ENCODE measurements around the gene FBN1. TPM values are rescaled to one million over a fixed set of nuclear protein-coding genes. Genes with fewer than 3 reads are reported as not detected.

Gene FBN1
- total and polyA plus RNA-seq, 10 of the 15 experiments (the other 5 are each of a cell fraction or from before 2014, with no cell fraction given) = 2.2 to 15.3 (median 7.0) TPM

DNA sequence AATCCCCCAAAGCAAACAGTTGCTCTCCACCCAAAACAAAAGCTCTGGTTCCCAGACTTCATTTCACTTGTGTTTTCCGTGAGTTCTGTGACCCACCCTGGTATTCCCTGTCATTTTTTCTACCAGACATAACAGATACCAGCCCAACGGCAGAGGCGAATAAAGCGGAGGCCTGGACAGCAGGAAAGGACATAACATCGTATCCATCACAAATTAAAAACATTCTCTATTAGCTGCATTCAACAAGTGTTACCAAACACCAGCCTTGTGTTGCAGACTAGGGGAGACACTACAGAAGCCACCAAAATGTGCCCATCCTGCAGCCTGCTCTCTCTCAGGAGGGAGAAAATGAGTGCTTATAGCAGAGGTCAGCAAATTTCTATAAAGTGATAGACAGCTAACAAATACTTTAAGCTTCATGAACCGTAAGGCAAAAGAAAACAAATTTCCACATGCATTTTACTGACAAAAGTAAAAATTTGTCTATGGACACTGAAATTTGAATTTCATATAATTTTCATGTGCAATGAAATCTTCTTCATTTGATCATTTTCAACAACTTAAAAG is 7.1 kb upstream of the FBN1 start (continued):
- TF ChIP-seq, protein P1, sequence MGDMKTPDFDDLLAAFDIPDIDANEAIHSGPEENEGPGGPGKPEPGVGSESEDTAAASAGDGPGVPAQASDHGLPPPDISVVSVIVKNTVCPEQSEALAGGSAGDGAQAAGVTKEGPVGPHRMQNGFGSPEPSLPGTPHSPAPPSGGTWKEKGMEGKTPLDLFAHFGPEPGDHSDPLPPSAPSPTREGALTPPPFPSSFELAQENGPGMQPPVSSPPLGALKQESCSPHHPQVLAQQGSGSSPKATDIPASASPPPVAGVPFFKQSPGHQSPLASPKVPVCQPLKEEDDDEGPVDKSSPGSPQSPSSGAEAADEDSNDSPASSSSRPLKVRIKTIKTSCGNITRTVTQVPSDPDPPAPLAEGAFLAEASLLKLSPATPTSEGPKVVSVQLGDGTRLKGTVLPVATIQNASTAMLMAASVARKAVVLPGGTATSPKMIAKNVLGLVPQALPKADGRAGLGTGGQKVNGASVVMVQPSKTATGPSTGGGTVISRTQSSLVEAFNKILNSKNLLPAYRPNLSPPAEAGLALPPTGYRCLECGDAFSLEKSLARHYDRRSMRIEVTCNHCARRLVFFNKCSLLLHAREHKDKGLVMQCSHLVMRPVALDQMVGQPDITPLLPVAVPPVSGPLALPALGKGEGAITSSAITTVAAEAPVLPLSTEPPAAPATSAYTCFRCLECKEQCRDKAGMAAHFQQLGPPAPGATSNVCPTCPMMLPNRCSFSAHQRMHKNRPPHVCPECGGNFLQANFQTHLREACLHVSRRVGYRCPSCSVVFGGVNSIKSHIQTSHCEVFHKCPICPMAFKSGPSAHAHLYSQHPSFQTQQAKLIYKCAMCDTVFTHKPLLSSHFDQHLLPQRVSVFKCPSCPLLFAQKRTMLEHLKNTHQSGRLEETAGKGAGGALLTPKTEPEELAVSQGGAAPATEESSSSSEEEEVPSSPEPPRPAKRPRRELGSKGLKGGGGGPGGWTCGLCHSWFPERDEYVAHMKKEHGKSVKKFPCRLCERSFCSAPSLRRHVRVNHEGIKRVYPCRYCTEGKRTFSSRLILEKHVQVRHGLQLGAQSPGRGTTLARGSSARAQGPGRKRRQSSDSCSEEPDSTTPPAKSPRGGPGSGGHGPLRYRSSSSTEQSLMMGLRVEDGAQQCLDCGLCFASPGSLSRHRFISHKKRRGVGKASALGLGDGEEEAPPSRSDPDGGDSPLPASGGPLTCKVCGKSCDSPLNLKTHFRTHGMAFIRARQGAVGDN (IDR thresholded peaks at IDR 0.05) = no peak
- no peak for TF ChIP-seq CEBPB (IDR thresholded peaks at IDR 0.05; ENCODE audit: borderline replicate concordance in 1 of 2, low read depth in 2 of 2, low read length in 2 of 2)
- TF ChIP-seq GABPA (IDR thresholded peaks at IDR 0.05; ENCODE audit: low read depth) = no peak
- TF ChIP-seq ZNF384 (IDR thresholded peaks at IDR 0.05; ENCODE audit: borderline replicate concordance, low read depth, low read length) = no peak
- TF ChIP-seq, protein P2, sequence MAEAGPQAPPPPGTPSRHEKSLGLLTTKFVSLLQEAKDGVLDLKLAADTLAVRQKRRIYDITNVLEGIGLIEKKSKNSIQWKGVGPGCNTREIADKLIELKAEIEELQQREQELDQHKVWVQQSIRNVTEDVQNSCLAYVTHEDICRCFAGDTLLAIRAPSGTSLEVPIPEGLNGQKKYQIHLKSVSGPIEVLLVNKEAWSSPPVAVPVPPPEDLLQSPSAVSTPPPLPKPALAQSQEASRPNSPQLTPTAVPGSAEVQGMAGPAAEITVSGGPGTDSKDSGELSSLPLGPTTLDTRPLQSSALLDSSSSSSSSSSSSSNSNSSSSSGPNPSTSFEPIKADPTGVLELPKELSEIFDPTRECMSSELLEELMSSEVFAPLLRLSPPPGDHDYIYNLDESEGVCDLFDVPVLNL (IDR thresholded peaks at IDR 0.05; ENCODE audit: low read depth, low read length) = no peak
- TF ChIP-seq MEF2A (IDR thresholded peaks at IDR 0.05; ENCODE audit: insufficient read depth, low read depth, low read length) = no peak

DNA sequence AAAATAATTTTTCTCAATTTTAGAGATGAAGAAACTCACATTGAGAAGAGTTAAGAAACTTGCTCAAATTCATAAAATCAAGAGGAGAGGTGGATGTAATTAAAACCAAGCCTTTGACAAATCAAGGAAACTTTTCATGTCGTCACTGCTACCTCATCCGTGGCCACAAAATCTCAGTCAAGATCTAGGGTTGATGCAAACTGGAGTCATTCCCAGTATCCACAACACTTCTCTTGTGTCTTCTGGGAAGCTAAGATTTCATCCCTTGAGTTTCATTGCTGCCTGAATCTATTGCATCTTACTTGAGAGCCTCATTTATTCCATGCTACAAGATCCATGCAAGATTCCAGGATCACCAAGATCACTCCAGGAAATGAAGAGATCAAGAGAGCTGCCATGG is 5.4 kb upstream of the FBN1 start:
- FAIRE-seq = no peak
- CTCF ChIA-PET = interaction anchor here (0.6 to 2.0 kb wide), 5 partner anchors 10 to 311 kb away, joined by 3 to 6 read pairs (median 3); no protein-coding TSS in a partner anchor
- BruUV-seq (replicated peaks) = no TSS peak
- TF ChIP-seq, protein P3, sequence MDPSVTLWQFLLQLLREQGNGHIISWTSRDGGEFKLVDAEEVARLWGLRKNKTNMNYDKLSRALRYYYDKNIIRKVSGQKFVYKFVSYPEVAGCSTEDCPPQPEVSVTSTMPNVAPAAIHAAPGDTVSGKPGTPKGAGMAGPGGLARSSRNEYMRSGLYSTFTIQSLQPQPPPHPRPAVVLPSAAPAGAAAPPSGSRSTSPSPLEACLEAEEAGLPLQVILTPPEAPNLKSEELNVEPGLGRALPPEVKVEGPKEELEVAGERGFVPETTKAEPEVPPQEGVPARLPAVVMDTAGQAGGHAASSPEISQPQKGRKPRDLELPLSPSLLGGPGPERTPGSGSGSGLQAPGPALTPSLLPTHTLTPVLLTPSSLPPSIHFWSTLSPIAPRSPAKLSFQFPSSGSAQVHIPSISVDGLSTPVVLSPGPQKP (IDR thresholded peaks at IDR 0.05; ENCODE audit: low read depth, low read length) = no peak
- TF ChIP-seq, protein P4, sequence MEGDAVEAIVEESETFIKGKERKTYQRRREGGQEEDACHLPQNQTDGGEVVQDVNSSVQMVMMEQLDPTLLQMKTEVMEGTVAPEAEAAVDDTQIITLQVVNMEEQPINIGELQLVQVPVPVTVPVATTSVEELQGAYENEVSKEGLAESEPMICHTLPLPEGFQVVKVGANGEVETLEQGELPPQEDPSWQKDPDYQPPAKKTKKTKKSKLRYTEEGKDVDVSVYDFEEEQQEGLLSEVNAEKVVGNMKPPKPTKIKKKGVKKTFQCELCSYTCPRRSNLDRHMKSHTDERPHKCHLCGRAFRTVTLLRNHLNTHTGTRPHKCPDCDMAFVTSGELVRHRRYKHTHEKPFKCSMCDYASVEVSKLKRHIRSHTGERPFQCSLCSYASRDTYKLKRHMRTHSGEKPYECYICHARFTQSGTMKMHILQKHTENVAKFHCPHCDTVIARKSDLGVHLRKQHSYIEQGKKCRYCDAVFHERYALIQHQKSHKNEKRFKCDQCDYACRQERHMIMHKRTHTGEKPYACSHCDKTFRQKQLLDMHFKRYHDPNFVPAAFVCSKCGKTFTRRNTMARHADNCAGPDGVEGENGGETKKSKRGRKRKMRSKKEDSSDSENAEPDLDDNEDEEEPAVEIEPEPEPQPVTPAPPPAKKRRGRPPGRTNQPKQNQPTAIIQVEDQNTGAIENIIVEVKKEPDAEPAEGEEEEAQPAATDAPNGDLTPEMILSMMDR (IDR thresholded peaks at IDR 0.05 in 2 of 3, conservative IDR thresholded peaks at IDR 0.05 in 1 of 3; ENCODE audit: control insufficient read depth in 2 of 3, extremely low read depth in 1 of 3, insufficient read depth in 1 of 3, low read depth in 3 of 3, low read length in 3 of 3) = no peak
- TF ChIP-seq RAD51 (IDR thresholded peaks at IDR 0.05) = no peak
- TF ChIP-seq ZNF384 (IDR thresholded peaks at IDR 0.05; ENCODE audit: borderline replicate concordance, low read depth, low read length) = no peak
- TF ChIP-seq BHLHE40 (IDR thresholded peaks at IDR 0.05; ENCODE audit: borderline replicate concordance in 1 of 2, low read depth in 2 of 2, low read length in 1 of 2) = no peak
- no peak for TF ChIP-seq STAT3 (IDR thresholded peaks at IDR 0.05; ENCODE audit: low read depth, low read length)

More for the DNA sequence above, 5.4 kb upstream of the FBN1 start:
- no peak overlapping the region for H2AFZ ChIP-seq (ENCODE audit: control insufficient read depth, low read depth, low read length)
- no peaks in the 10 kb centered on the region for H3K27me3 ChIP-seq (replicated peaks in 1 of 2; ENCODE audit: control insufficient read depth in 2 of 2, insufficient read depth in 2 of 2, low read length in 1 of 2)
- H3K27ac ChIP-seq (ENCODE audit: control insufficient read depth, insufficient read depth) = no peak overlapping the region
- in situ Hi-C loops (cut with MboI) (no loop called here), intact Hi-C loops (cut with micrococcal nuclease; ENCODE audit: unreplicated experiment) (no loop called here)
- ChIA-PET RAD21 (ENCODE audit: unreplicated experiment) (interaction anchor here (1.1 kb wide), 1 partner anchor 160 kb away, joined by 3 read pairs; the partner anchor contains the start of gene CEP152), SMC1A (ENCODE audit: uncharacterized antibody, unreplicated experiment) (interaction anchor here (0.6 to 1.8 kb wide), 5 partner anchors 9 to 290 kb away, joined by 3 to 7 read pairs (median 3); no protein-coding TSS in a partner anchor), POLR2A (no interaction called here)
- no peaks in the 10 kb centered on the region for H3K9me3 ChIP-seq (replicated peaks; ENCODE audit: control insufficient read depth, insufficient read depth, low read length)
- H3K36me3 ChIP-seq (ENCODE audit: control insufficient read depth in 2 of 2, insufficient read depth in 2 of 2, low read length in 1 of 2) = no peaks in the 10 kb centered on the region
- H3K9ac ChIP-seq (ENCODE audit: control insufficient read depth, insufficient read depth, low read length) = no peak overlapping the region
- DNase-seq (ENCODE audit: low read depth, low spot score) (no peak), ATAC-seq (no peak)
- H4K20me1 ChIP-seq (ENCODE audit: control insufficient read depth, insufficient read depth) = no peaks in the 10 kb centered on the region
- H3K79me2 ChIP-seq (ENCODE audit: control insufficient read depth, insufficient read depth, low read length) = no peaks in the 10 kb centered on the region
- peaks cover 5% of the 10 kb centered on the region; the same call in 1 of the 2 replicates for H3K4me1 ChIP-seq (ENCODE audit: control insufficient read depth, insufficient read depth, low read length)
- 95% methylated on average over 2 of the region's 2 CpGs for WGBS (ENCODE audit: insufficient coverage, insufficient replicate concordance, low lambda C conversion rate, missing lambda C conversion rate)
- H3K4me3 ChIP-seq = no peak overlapping the region
- no peak overlapping the region for H3K4me2 ChIP-seq (ENCODE audit: control insufficient read depth, insufficient read depth)
